GM18867 (cell line): ENCODE data around the gene SKA1.
"Not testable (repeated sequence)": the region's sequence is repeated elsewhere in the genome, so short reads cannot be mapped to it uniquely, and the experiment has no call there.

Experiments
- ATAC-seq: cut with Tn5 transposase; IDR thresholded peaks from one replicate; pipeline ENCODE4 v1.9.1; 2021; ENCODE audit warnings: mild to moderate bottlenecking, moderate library complexity; ENCODE audit not compliant: unreplicated experiment

The SKA1 gene

GRCh38 chr18:50393802-50394201 is 19.0 kb downstream of the SKA1 start:
- ATAC-seq: no peak

GRCh38 chr18:50395093-50395492 is 20.2 kb downstream of the SKA1 start:
- no peak for ATAC-seq

GRCh38 chr18:50396005-50396660 is 21.3 kb downstream of the SKA1 start:
- ATAC-seq: no peak

- no peak for ATAC-seq
Observed at GRCh38 chr18:50397023-50397422, 22.2 kb downstream of the SKA1 start.

GRCh38 chr18:50398099-50398498 is 23.3 kb downstream of the SKA1 start:
- ATAC-seq: no peak

- no peak for ATAC-seq
Observed at GRCh38 chr18:50398947-50399346, 24.1 kb downstream of the SKA1 start.

GRCh38 chr18:50399582-50399981 is 24.7 kb downstream of the SKA1 start:
- no peak for ATAC-seq

- ATAC-seq: not testable (repeated sequence)
Observed at GRCh38 chr18:50400438-50400837, 25.6 kb downstream of the SKA1 start.

GRCh38 chr18:50401295-50401694 is 26.4 kb downstream of the SKA1 start:
- no peak for ATAC-seq

- ATAC-seq: no peak
Observed at GRCh38 chr18:50401888-50402287, 27.0 kb downstream of the SKA1 start.

- ATAC-seq: not testable (repeated sequence)
Observed at GRCh38 chr18:50404752-50405581, 30.1 kb downstream of the SKA1 start.

GRCh38 chr18:50405582-50406271 is 30.9 kb downstream of the SKA1 start:
- ATAC-seq: no peak

- no peak for ATAC-seq
Observed at GRCh38 chr18:50409236-50409635, 34.4 kb downstream of the SKA1 start.

GRCh38 chr18:50410008-50410407 is 35.2 kb downstream of the SKA1 start:
- ATAC-seq: no peak

GRCh38 chr18:50410894-50411293 is 36.0 kb downstream of the SKA1 start:
- no peak for ATAC-seq

- not testable (repeated sequence) for ATAC-seq
Observed at GRCh38 chr18:50416832-50417231, 42.0 kb downstream of the SKA1 start.

GRCh38 chr18:50417705-50418104 is 42.9 kb downstream of the SKA1 start:
- ATAC-seq: not testable (repeated sequence)

GRCh38 chr18:50418650-50419049 is 43.8 kb downstream of the SKA1 start:
- no peak for ATAC-seq

- no peak for ATAC-seq
Observed at GRCh38 chr18:50422286-50422898, 47.5 kb downstream of the SKA1 start.

GRCh38 chr18:50424877-50425690 is 50.2 kb downstream of the SKA1 start:
- no peak for ATAC-seq
